ENCODE data around the gene C8G. TPM values are rescaled to one million over a fixed set of nuclear protein-coding genes. Genes with fewer than 3 reads are reported as not detected.

Gene C8G
- total RNA-seq, 1 experiment from 2014 or later: 2.1 TPM

- ChIA-PET POLR2A (no interaction called here), RAD21 (ENCODE audit: low non-redundant PET in 1 of 2, low total read pairs in 2 of 2, uncharacterized antibody in 2 of 2, unreplicated experiment in 2 of 2) (no interaction called here), CTCF (no interaction called here)
- ATAC-seq (no peak), DNase-seq (ENCODE audit: low read depth, low spot score) (no peak)
- no peak overlapping the region for H2AFZ ChIP-seq (ENCODE audit: low read depth, low read length, poor library complexity, severe bottlenecking)
- no peak overlapping the region for H3K4me3 ChIP-seq (replicated peaks in 1 of 2; ENCODE audit: low read depth in 1 of 2, low read length in 2 of 2)
- H3K27ac ChIP-seq (ENCODE audit: low read depth, low read length): no peak overlapping the region
- H4K20me1 ChIP-seq (ENCODE audit: insufficient read depth): no peaks in the 10 kb centered on the region
- H3K9ac ChIP-seq (ENCODE audit: low read length): no peak overlapping the region
- TF ChIP-seq ZNF274 (IDR thresholded peaks at IDR 0.05; ENCODE audit: low read depth, low read length) (no peak), REST (IDR thresholded peaks at IDR 0.05; ENCODE audit: low read depth) (no peak), FOSL1 (IDR thresholded peaks at IDR 0.05; ENCODE audit: low read depth) (no peak), CEBPB (IDR thresholded peaks at IDR 0.05; ENCODE audit: low read depth) (no peak), ELF1 (IDR thresholded peaks at IDR 0.05; ENCODE audit: borderline replicate concordance, low read depth) (no peak), EGR1 (IDR thresholded peaks at IDR 0.05; ENCODE audit: low read depth) (no peak), SRF (IDR thresholded peaks at IDR 0.05; ENCODE audit: low read depth) (no peak), CBX3 (IDR thresholded peaks at IDR 0.05; ENCODE audit: low read depth) (no peak)
- H3K4me2 ChIP-seq (ENCODE audit: low read length): no peak overlapping the region
- BruUV-seq (replicated peaks): TSS peak; percentile 33
- H3K36me3 ChIP-seq (ENCODE audit: control insufficient read depth in 1 of 2, insufficient read depth in 2 of 2, low read length in 2 of 2): peaks cover 17 to 44% of the 10 kb centered on the region in 2 experiments; a peak in 3 of 4 replicates
- H3K9me3 ChIP-seq (ENCODE audit: control insufficient read depth in 1 of 2, insufficient read depth in 1 of 2, low read depth in 1 of 2, low read length in 2 of 2): no peaks in the 10 kb centered on the region
- no peaks in the 10 kb centered on the region for H3K9me2 ChIP-seq (ENCODE audit: insufficient read depth)
- intact Hi-C loops (cut with micrococcal nuclease): no loop called here
- H3K79me2 ChIP-seq (ENCODE audit: insufficient read depth, low read length): peaks cover 2% of the 10 kb centered on the region; the same call in 1 of the 2 replicates
- no peaks in the 10 kb centered on the region for H3K4me1 ChIP-seq (ENCODE audit: control insufficient read depth in 1 of 2, insufficient read depth in 2 of 2, low read length in 2 of 2)
- H3K27me3 ChIP-seq (ENCODE audit: insufficient read depth, low read length): no peaks in the 10 kb centered on the region
Observed at GRCh38 chr9:136920734-136921231, 24.3 kb upstream of the C8G start.
